ENCODE results near the gene ADISSP. TPM values are rescaled to one million over a fixed set of nuclear protein-coding genes. Genes with fewer than 3 reads are reported as not detected.

The ADISSP gene
- total and polyA plus RNA-seq, 2 of the 8 experiments (the other 6 are each of a cell fraction or from before 2014, with no cell fraction given): 111 to 141 TPM

DNA sequence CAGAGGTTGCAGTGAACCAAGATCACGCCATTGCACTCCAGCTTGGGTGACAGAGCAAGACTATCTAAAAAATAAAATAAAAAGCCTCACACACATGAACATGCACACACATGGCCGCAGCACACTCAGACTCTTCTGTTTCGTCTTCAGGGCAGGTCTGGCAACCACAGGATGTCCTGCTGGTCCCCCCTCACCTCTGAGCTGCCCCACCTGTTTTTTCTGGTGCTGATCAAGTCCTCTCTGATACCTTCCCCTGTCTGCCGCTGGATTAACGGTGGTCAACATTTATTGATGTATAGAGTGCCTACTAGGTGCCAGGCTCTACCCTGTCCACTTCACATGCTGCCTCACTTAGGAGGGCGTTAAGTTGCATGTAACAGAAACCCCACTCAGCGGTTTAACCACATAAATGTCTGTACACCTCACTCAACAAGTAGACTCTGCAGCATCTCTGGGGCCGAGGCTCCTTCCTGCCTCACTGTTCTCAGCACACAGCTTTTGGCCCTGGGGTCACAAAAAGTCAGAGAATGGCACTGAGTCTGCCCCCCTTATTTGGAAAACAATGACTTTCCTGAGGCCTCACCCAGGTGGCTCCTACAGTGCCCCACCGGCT lies 48.3 kb upstream of the ADISSP start:
- Histone ChIP-seq H3K4ac (replicated peaks; ENCODE audit: insufficient read length, low read depth, low read length) (no peak overlapping the region), H3K56ac (replicated peaks; ENCODE audit: insufficient read length, low read depth, low read length) (no peak overlapping the region), H3K14ac (ENCODE audit: insufficient read length) (no peak overlapping the region), H2AK5ac (ENCODE audit: low read depth, low read length) (no peak overlapping the region), H3K27ac (ENCODE audit: low read depth, low read length) (no peak overlapping the region), H4K5ac (ENCODE audit: insufficient read length, low read depth, low read length) (no peak overlapping the region), H3K9me3 (ENCODE audit: insufficient read depth in 2 of 2, low read depth in 1 of 2, low read length in 1 of 2) (no peaks in the 10 kb centered on the region), H2BK5ac (ENCODE audit: low read depth, low read length) (no peak overlapping the region), H2BK20ac (ENCODE audit: low read length) (no peak overlapping the region), H2BK15ac (ENCODE audit: low read length) (no peak overlapping the region), H3K4me2 (ENCODE audit: insufficient read depth in 1 of 2, low read depth in 2 of 2, low read length in 2 of 2) (no peak overlapping the region), H3K79me2 (ENCODE audit: control insufficient read depth in 1 of 2, insufficient read depth in 2 of 2, low read length in 2 of 2) (no peaks in the 10 kb centered on the region), H2BK120ac (replicated peaks; ENCODE audit: low read depth, low read length) (no peak overlapping the region), H3K27me3 (replicated peaks in 1 of 4; ENCODE audit: control insufficient read depth in 3 of 4, extremely low read depth in 1 of 4, insufficient read depth in 3 of 4, low read length in 3 of 4) (no peaks in the 10 kb centered on the region), H3K36me3 (ENCODE audit: control insufficient read depth in 2 of 4, insufficient read depth in 4 of 4, low read length in 3 of 4) (no peaks in the 10 kb centered on the region), H3K23me2 (ENCODE audit: low read depth, low read length) (peaks cover 4% of the 10 kb centered on the region; the same call in 1 of the 2 replicates), H3K4me1 (replicated peaks in 1 of 4; ENCODE audit: control insufficient read depth in 3 of 4, insufficient read depth in 4 of 4, low read length in 3 of 4) (peaks cover 0 to 10% (median 4%) of the 10 kb centered on the region in 4 experiments; a peak in 4 of 7 replicates), H2BK12ac (ENCODE audit: low read depth, low read length) (no peak overlapping the region), H3K79me1 (ENCODE audit: low read depth, low read length) (no peaks in the 10 kb centered on the region), H3K9ac (replicated peaks in 1 of 4; ENCODE audit: extremely low read depth in 1 of 4, low read depth in 3 of 4, low read length in 3 of 4) (no peak overlapping the region), H3K18ac (ENCODE audit: extremely low read depth, low read length) (no peak overlapping the region), H4K20me1 (replicated peaks in 1 of 2; ENCODE audit: control insufficient read depth in 1 of 2, insufficient read depth in 2 of 2, low read length in 2 of 2) (no peaks in the 10 kb centered on the region), H3K23ac (ENCODE audit: insufficient read length) (no peak overlapping the region), H2AFZ (ENCODE audit: low read length) (no peak overlapping the region), H3K4me3 (ENCODE audit: extremely low read depth in 1 of 4, insufficient read depth in 2 of 4, low read depth in 3 of 4, low read length in 4 of 4) (no peak overlapping the region), H4K91ac (replicated peaks; ENCODE audit: insufficient read length, low read length) (no peak overlapping the region), H4K8ac (ENCODE audit: extremely low read depth, insufficient read depth, low read length) (no peak overlapping the region)
- 81% methylated on average over 9 of the region's 9 CpGs; no CpG with 5 or more reads in 1 of the 2 experiments for WGBS, 2 experiments (ENCODE audit: extremely low coverage in 1 of 2, insufficient coverage in 1 of 2, insufficient read length in 1 of 2, insufficient replicate concordance in 2 of 2, low coverage in 1 of 2, low lambda C conversion rate in 2 of 2, missing lambda C conversion rate in 1 of 2)
- no peak for DNase-seq (ENCODE audit: low read depth in 1 of 2, low spot score in 2 of 2)
- ChIA-PET POLR2A (ENCODE audit: partially characterized antibody) (interaction anchor here (0.8 to 0.9 kb wide), 2 partner anchors 20 to 21 kb away, joined by 3 to 4 read pairs; partner anchors contain the start of gene CDC25B), CTCF (ENCODE audit: partially characterized antibody) (interaction anchor here (0.6 to 10.6 kb wide), 5 partner anchors 10 to 66 kb away, joined by 3 to 128 read pairs (median 3); partner anchors contain the start of genes CENPB and SPEF1)
- no peak for FAIRE-seq
- TF ChIP-seq TCF12 (IDR thresholded peaks at IDR 0.05; ENCODE audit: low read depth, low read length): no peak
- TF ChIP-seq BACH1 (IDR thresholded peaks at IDR 0.05; ENCODE audit: low read length): no peak
- no peak for TF ChIP-seq SP2 (IDR thresholded peaks at IDR 0.05; ENCODE audit: low read length)
- TF ChIP-seq SIN3A (conservative IDR thresholded peaks at IDR 0.05 in 1 of 2, IDR thresholded peaks at IDR 0.05 in 1 of 2; ENCODE audit: low read depth in 1 of 2, low read length in 2 of 2): no peak
- TF ChIP-seq RNF2 (IDR thresholded peaks at IDR 0.05; ENCODE audit: borderline replicate concordance, low read depth, low read length, missing control alignments, poor library complexity, severe bottlenecking): no peak
- TF ChIP-seq SIRT6 (IDR thresholded peaks at IDR 0.05; ENCODE audit: low read length): no peak
- no peak for TF ChIP-seq CTBP2 (IDR thresholded peaks at IDR 0.05; ENCODE audit: borderline replicate concordance, insufficient read depth, insufficient read length, low read length)
- TF ChIP-seq NRF1 (IDR thresholded peaks at IDR 0.05; ENCODE audit: low read depth, low read length): no peak
- TF ChIP-seq SAP30 (IDR thresholded peaks at IDR 0.05; ENCODE audit: insufficient read depth, insufficient replicate concordance, low read length): no peak
- no peak for TF ChIP-seq MAFK (IDR thresholded peaks at IDR 0.05; ENCODE audit: low read depth, low read length)
- TF ChIP-seq EP300 (IDR thresholded peaks at IDR 0.05; ENCODE audit: borderline replicate concordance in 1 of 2, low read depth in 2 of 2, low read length in 2 of 2): no peak
- no peak for TF ChIP-seq KDM4A (IDR thresholded peaks at IDR 0.05; ENCODE audit: low read depth, low read length, severe bottlenecking)
- TF ChIP-seq POLR2A (IDR thresholded peaks at IDR 0.05; ENCODE audit: control extremely low read depth in 1 of 2, low read depth in 2 of 2, low read length in 2 of 2): no peak
